Activated naive CD4-positive, alpha-beta T cell treated with anti-CD3 and anti-CD28 coated beads for 36 hours (primary cell): ENCODE results near the gene ZNF639. TPM values are rescaled to one million over a fixed set of nuclear protein-coding genes. Genes with fewer than 3 reads are reported as not detected.
"Not testable (repeated sequence)": the region's sequence is repeated elsewhere in the genome, so short reads cannot be mapped to it uniquely, and the experiment has no call there.

Experiments used
- CTCF ChIA-PET: fragments of 350-600 bp; sonication (Branson Sonifier 250); formaldehyde crosslinking; loops from one replicate; lab custom pipeline; 2021; ENCODE audit warnings: antibody characterized with exemption; lab: Charles Lee
- DNase-seq: peaks from one replicate; pipeline ENCODE4 v3.0.0-alpha.2; 2020
- H3K27ac Mint-ChIP-seq: one replicate; pipeline ENCODE4 v1.8.0; 2021; ENCODE audit warnings: mild to moderate bottlenecking, mixed read lengths
- H3K27me3 Mint-ChIP-seq: one replicate; pipeline ENCODE4 v1.8.0; 2021; ENCODE audit warnings: low read depth, mixed read lengths
- H3K36me3 Mint-ChIP-seq: one replicate; pipeline ENCODE4 v1.8.0; 2021; ENCODE audit warnings: low read depth, mixed read lengths
- H3K4me1 Mint-ChIP-seq: one replicate; pipeline ENCODE4 v1.8.0; 2021; ENCODE audit warnings: low read depth, mixed read lengths
- H3K4me3 Mint-ChIP-seq: one replicate; pipeline ENCODE4 v1.8.0; 2021; ENCODE audit warnings: mild to moderate bottlenecking, moderate library complexity, mixed read lengths
- H3K9me3 Mint-ChIP-seq: one replicate; pipeline ENCODE4 v1.8.0; 2021; ENCODE audit warnings: mixed read lengths
- intact Hi-C: fragments of 100-400 bp; cut with micrococcal nuclease; formaldehyde crosslinking; loops from one replicate; pipeline ENCODE4 v1.15.1; 2023
- total RNA-seq, 2 experiments: library from RNA; stranded (reverse); gene quantifications; one replicate each; pipeline ENCODE4 v1.2.3, GENCODE V29; 2021

The ZNF639 gene
- total RNA-seq, 2 experiments from 2014 or later = 23.3 to 26.0 TPM

GRCh38 chr3:179292450-179292849 lies 30.4 kb upstream of the ZNF639 start:
- no peaks in the 10 kb centered on the region for H3K4me1 Mint-ChIP-seq
- DNase-seq = no peak
- intact Hi-C loops = no loop called here
- H3K4me3 Mint-ChIP-seq = no peak overlapping the region
- H3K27me3 Mint-ChIP-seq = peaks cover 2% of the 10 kb centered on the region
- H3K36me3 Mint-ChIP-seq = no peaks in the 10 kb centered on the region
- no peak overlapping the region for H3K27ac Mint-ChIP-seq
- CTCF ChIA-PET = interaction anchor here (1.2 kb wide), 1 partner anchor 277 kb away, joined by 5 read pairs; no protein-coding TSS in a partner anchor
- H3K9me3 Mint-ChIP-seq = no peaks in the 10 kb centered on the region

- DNase-seq = no peak
- H3K4me3 Mint-ChIP-seq = no peak overlapping the region
- no peaks in the 10 kb centered on the region for H3K9me3 Mint-ChIP-seq
- no peak overlapping the region for H3K27ac Mint-ChIP-seq
- H3K27me3 Mint-ChIP-seq = no peaks in the 10 kb centered on the region
- intact Hi-C loops = no loop called here
- CTCF ChIA-PET = interaction anchor here (0.5 kb wide), 1 partner anchor 483 kb away, joined by 3 read pairs; no protein-coding TSS in a partner anchor
- no peaks in the 10 kb centered on the region for H3K4me1 Mint-ChIP-seq
- no peaks in the 10 kb centered on the region for H3K36me3 Mint-ChIP-seq
Observed at GRCh38 chr3:179297971-179298725, 24.7 kb upstream of the ZNF639 start.

GRCh38 chr3:179299316-179299715 lies 23.5 kb upstream of the ZNF639 start:
- Mint-ChIP-seq H3K36me3 (no peaks in the 10 kb centered on the region), H3K4me1 (no peaks in the 10 kb centered on the region), H3K9me3 (no peaks in the 10 kb centered on the region), H3K4me3 (no peak overlapping the region), H3K27me3 (no peaks in the 10 kb centered on the region), H3K27ac (no peak overlapping the region)
- CTCF ChIA-PET = no interaction called here
- no peak for DNase-seq
- intact Hi-C loops = no loop called here

GRCh38 chr3:179299999-179300613 lies 22.7 kb upstream of the ZNF639 start:
- H3K9me3 Mint-ChIP-seq = no peaks in the 10 kb centered on the region

GRCh38 chr3:179301645-179302044 lies 21.2 kb upstream of the ZNF639 start:
- H3K4me3 Mint-ChIP-seq = no peak overlapping the region
- H3K27ac Mint-ChIP-seq = no peak overlapping the region
- H3K9me3 Mint-ChIP-seq = no peaks in the 10 kb centered on the region
- DNase-seq = no peak
- H3K27me3 Mint-ChIP-seq = no peaks in the 10 kb centered on the region
- no peaks in the 10 kb centered on the region for H3K36me3 Mint-ChIP-seq
- CTCF ChIA-PET = interaction anchor here (0.6 kb wide), 2 partner anchors 11 to 53 kb away, joined by 3 to 4 read pairs; no protein-coding TSS in a partner anchor
- intact Hi-C loops = no loop called here
- no peaks in the 10 kb centered on the region for H3K4me1 Mint-ChIP-seq

More at GRCh38 chr3:179299999-179300613, 22.7 kb upstream of the ZNF639 start:
- Mint-ChIP-seq H3K27ac (no peak overlapping the region), H3K4me3 (no peak overlapping the region), H3K4me1 (no peaks in the 10 kb centered on the region), H3K27me3 (no peaks in the 10 kb centered on the region), H3K36me3 (no peaks in the 10 kb centered on the region)
- intact Hi-C loops = no loop called here
- no peak for DNase-seq
- CTCF ChIA-PET = no interaction called here

- H3K27me3 Mint-ChIP-seq = no peaks in the 10 kb centered on the region
- no peaks in the 10 kb centered on the region for H3K36me3 Mint-ChIP-seq
- no peaks in the 10 kb centered on the region for H3K9me3 Mint-ChIP-seq
- intact Hi-C loops = no loop called here
- DNase-seq = no peak
- no peak overlapping the region for H3K4me3 Mint-ChIP-seq
- H3K27ac Mint-ChIP-seq = no peak overlapping the region
- no peaks in the 10 kb centered on the region for H3K4me1 Mint-ChIP-seq
- CTCF ChIA-PET = no interaction called here
Observed at GRCh38 chr3:179302111-179302510, 20.7 kb upstream of the ZNF639 start.

GRCh38 chr3:179304605-179305004 lies 18.2 kb upstream of the ZNF639 start:
- H3K27ac Mint-ChIP-seq = no peak overlapping the region
- H3K27me3 Mint-ChIP-seq = no peaks in the 10 kb centered on the region
- DNase-seq = no peak
- no peaks in the 10 kb centered on the region for H3K36me3 Mint-ChIP-seq
- no peaks in the 10 kb centered on the region for H3K4me1 Mint-ChIP-seq
- intact Hi-C loops = no loop called here
- H3K4me3 Mint-ChIP-seq = no peak overlapping the region
- CTCF ChIA-PET = no interaction called here
- H3K9me3 Mint-ChIP-seq = no peaks in the 10 kb centered on the region

- H3K4me1 Mint-ChIP-seq, DNase-seq, H3K36me3 Mint-ChIP-seq, H3K9me3 Mint-ChIP-seq, intact Hi-C loops, H3K27me3 Mint-ChIP-seq, H3K27ac Mint-ChIP-seq, H3K4me3 Mint-ChIP-seq: not testable (repeated sequence)
- CTCF ChIA-PET = interaction anchor here (0.6 kb wide), 1 partner anchor 9 kb away, joined by 3 read pairs; no protein-coding TSS in a partner anchor
Observed at GRCh38 chr3:179307362-179307761, 15.5 kb upstream of the ZNF639 start.

GRCh38 chr3:179308001-179308400 lies 14.8 kb upstream of the ZNF639 start:
- CTCF ChIA-PET = interaction anchor here (0.6 kb wide), 1 partner anchor 287 kb away, joined by 3 read pairs; no protein-coding TSS in a partner anchor
- Mint-ChIP-seq H3K9me3 (no peaks in the 10 kb centered on the region), H3K4me3 (no peak overlapping the region), H3K27me3 (no peaks in the 10 kb centered on the region), H3K36me3 (no peaks in the 10 kb centered on the region), H3K4me1 (no peaks in the 10 kb centered on the region), H3K27ac (no peak overlapping the region)
- DNase-seq = no peak
- intact Hi-C loops = no loop called here

- no peaks in the 10 kb centered on the region for H3K9me3 Mint-ChIP-seq
- DNase-seq = no peak
- H3K36me3 Mint-ChIP-seq = no peaks in the 10 kb centered on the region
- H3K4me3 Mint-ChIP-seq = no peak overlapping the region
- CTCF ChIA-PET = interaction anchor here (1.2 to 1.3 kb wide), 2 partner anchors 12 to 290 kb away, joined by 3 to 5 read pairs; no protein-coding TSS in a partner anchor
- H3K4me1 Mint-ChIP-seq = no peaks in the 10 kb centered on the region
- no peak overlapping the region for H3K27ac Mint-ChIP-seq
- intact Hi-C loops = no loop called here
- H3K27me3 Mint-ChIP-seq = no peaks in the 10 kb centered on the region
Observed at GRCh38 chr3:179309225-179310078, 13.4 kb upstream of the ZNF639 start.

GRCh38 chr3:179318876-179319275 lies 4.0 kb upstream of the ZNF639 start:
- Mint-ChIP-seq H3K27me3 (no peaks in the 10 kb centered on the region), H3K9me3 (no peaks in the 10 kb centered on the region), H3K4me3 (no peak overlapping the region), H3K36me3 (peaks cover 2% of the 10 kb centered on the region), H3K27ac (no peak overlapping the region), H3K4me1 (peaks cover 14% of the 10 kb centered on the region)
- intact Hi-C loops = no loop called here
- DNase-seq = no peak
- CTCF ChIA-PET = interaction anchor here (0.6 to 2.3 kb wide), 6 partner anchors 12 to 748 kb away, joined by 3 to 12 read pairs (median 4); partner anchors contain the start of gene PIK3CA
